GM23248 (cell line): Measurements from ENCODE around the gene MANF.

Source experiments
- EZH2 ChIP-seq: fragments of 200-600 bp; sonication (generic); IDR thresholded peaks from 2 replicates; pipeline ENCODE4 v1.6.1; 2018; ENCODE audit warnings: antibody characterized with exemption, mild to moderate bottlenecking; ENCODE audit not compliant: insufficient read depth, poor library complexity, severe bottlenecking
- EZH2phosphoT487 ChIP-seq: fragments of 200-600 bp; sonication (generic); IDR thresholded peaks from 2 replicates; pipeline ENCODE4 v1.6.1; 2018; ENCODE audit warnings: antibody characterized with exemption, moderate library complexity, mild to moderate bottlenecking, low read depth; ENCODE audit not compliant: insufficient read depth

GRCh38 chr3:51354731-51355615 is 30.1 kb upstream of the MANF start:
- no peak for TF ChIP-seq EZH2
- no peak for TF ChIP-seq EZH2phosphoT487
